ENCODE data around the gene C6orf15.

The C6orf15 gene

GRCh38 chr6:31107052-31107451 is 5.3 kb downstream of the C6orf15 start:
- H3K4me3 ChIP-seq (ENCODE audit: low read length): no peak overlapping the region
- TF ChIP-seq ZNF274 (IDR thresholded peaks at IDR 0.05; ENCODE audit: low read depth, low read length): no peak

DNA sequence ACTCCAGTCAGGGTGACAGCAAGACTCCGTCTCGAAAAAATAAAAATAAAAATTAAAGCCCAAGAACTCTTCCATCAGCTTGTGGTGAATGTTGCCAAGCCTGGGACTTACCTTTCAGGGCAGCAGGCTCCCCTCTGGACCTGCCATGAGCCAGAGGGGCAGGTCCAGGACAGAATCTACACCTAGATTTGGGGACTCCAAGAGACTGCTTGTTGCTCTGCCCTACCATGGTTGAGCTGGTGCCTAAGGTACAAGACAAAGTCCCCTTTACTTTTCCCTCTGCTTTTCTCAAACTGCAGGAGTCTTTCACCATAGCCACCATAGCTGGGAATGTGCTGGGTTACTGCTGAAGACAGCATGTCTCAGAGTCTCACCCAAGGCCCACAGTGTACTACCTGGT is 9.2 kb downstream of the C6orf15 start:
- no peak overlapping the region for H3K4me3 ChIP-seq (ENCODE audit: low read length)
- no peak for TF ChIP-seq ZNF274 (IDR thresholded peaks at IDR 0.05; ENCODE audit: low read depth, low read length)

DNA sequence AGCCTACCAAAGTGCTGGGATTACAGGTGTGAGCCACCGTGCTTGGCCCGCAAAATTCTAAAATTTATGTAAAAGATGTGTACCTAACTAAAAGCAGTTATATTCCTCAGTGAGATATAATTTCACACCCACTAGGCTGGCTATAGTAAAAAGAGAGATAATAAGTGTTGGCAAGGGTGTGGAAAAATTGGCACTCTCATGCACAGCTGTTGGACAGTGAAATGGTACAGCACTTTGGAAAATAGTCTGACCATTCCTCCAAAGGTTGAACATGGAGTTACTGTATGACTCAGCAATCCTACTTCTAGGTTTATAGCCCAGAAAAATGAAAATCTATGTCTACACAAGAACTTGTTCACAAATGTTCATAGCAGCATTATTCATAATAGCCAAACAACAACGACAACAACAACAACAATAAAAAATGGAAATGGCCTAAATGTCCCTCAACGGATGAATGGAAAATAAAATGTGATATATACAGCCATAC is 13.9 kb downstream of the C6orf15 start:
- TF ChIP-seq ZNF274 (IDR thresholded peaks at IDR 0.05; ENCODE audit: low read depth, low read length): no peak
- H3K4me3 ChIP-seq (ENCODE audit: low read length): no peak overlapping the region

GRCh38 chr6:31096656-31097055 is 15.7 kb downstream of the C6orf15 start:
- no peak overlapping the region for H3K4me3 ChIP-seq (ENCODE audit: low read length)
- no peak for TF ChIP-seq ZNF274 (IDR thresholded peaks at IDR 0.05; ENCODE audit: low read depth, low read length)

DNA sequence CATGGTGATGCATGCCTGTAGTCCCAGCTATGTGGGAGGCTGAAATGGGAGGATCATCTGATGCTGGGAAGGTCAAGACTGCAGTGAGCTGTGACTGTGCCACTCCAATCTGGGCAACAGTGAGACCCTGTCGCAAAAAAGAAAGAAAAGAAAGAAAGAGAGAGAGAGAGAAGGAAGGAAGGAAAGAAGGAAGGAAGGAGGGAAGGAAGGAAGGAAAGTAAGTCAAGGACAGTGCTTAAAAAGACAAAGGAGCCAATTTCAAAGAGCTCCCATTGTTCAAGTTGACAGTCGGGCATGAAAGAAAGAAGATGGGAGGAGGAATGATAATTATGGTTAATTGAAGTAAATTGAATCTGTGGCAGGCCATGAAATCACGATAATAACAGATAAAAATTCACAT is 16.2 kb downstream of the C6orf15 start:
- TF ChIP-seq ZNF274 (IDR thresholded peaks at IDR 0.05; ENCODE audit: low read depth, low read length): no peak

DNA sequence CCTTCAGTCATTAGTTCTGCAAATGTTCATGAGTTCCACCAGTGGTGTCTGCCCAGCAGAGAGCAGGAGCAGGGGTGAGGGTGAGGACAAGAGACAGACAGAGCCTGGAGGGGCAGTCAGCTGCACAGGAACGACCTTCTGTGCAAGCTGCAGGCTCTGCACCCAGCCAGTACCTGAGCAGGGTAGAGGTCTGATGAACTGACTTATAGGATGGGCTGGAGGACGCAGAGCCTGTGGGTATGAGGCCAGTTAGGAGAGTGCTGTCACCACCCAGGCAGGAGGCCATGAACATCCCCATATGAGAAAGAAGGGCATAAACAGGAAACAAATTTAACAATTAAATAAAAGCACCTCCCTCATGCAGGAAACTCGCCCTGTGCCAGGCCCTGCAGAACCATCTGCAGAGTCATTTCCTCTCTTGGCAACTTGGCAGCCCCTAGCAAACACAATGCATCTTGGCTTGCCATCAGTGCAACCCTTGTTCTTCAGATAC is 17.9 kb downstream of the C6orf15 start:
- H3K4me3 ChIP-seq (ENCODE audit: low read length): no peak overlapping the region
- no peak for TF ChIP-seq ZNF274 (IDR thresholded peaks at IDR 0.05; ENCODE audit: low read depth, low read length)

More for the DNA sequence above, 16.2 kb downstream of the C6orf15 start:
- H3K4me3 ChIP-seq (ENCODE audit: low read length): no peak overlapping the region

GRCh38 chr6:31092769-31093505 is 19.4 kb downstream of the C6orf15 start:
- H3K4me3 ChIP-seq (ENCODE audit: low read length): no peak overlapping the region
- no peak for TF ChIP-seq ZNF274 (IDR thresholded peaks at IDR 0.05; ENCODE audit: low read depth, low read length)

DNA sequence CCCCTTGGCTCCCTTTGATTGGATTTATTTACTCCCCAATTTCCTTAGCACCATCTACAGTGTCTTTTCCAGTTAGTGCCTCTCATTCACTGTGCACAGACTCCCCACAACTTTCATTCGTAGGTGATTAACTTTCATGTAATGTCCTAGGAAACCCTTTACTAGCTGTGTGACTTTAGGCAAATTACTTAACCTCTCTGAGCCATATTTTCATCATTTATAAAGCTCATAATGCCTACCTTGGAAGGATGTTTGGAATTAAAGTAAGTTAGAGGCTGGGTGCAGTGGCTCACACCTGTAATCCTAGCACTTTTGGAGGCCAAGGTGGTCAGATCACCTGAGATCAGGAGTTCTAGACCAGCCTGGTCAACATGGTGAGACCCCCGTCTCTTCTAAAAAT is 20.1 kb downstream of the C6orf15 start:
- no peak for TF ChIP-seq ZNF274 (IDR thresholded peaks at IDR 0.05; ENCODE audit: low read depth, low read length)
- H3K4me3 ChIP-seq (ENCODE audit: low read length): no peak overlapping the region

DNA sequence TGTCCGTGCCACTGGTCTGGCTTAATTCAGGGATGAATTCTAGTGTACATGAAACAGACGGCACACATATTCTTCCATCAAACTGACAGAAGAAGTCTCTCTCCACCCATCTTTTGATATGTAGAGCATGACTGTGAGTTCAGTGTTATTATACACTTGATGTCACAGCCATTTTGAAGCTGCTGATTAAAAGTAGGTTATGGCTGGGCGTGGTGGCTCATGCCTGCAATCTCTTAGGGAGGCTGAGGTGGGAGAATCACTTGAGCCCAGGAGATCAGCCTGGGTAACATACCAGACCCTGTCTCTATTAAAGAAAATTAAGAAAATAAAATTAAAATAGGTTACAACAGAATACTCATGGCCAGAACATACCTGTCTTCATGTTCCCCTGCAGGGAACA is 20.7 kb downstream of the C6orf15 start:
- TF ChIP-seq ZNF274 (IDR thresholded peaks at IDR 0.05; ENCODE audit: low read depth, low read length): no peak
- H3K4me3 ChIP-seq (ENCODE audit: low read length): no peak overlapping the region

GRCh38 chr6:31090973-31091364 is 21.4 kb downstream of the C6orf15 start:
- TF ChIP-seq ZNF274 (IDR thresholded peaks at IDR 0.05; ENCODE audit: low read depth, low read length): no peak
- no peak overlapping the region for H3K4me3 ChIP-seq (ENCODE audit: low read length)

- no peak overlapping the region for H3K4me3 ChIP-seq (ENCODE audit: low read length)
- no peak for TF ChIP-seq ZNF274 (IDR thresholded peaks at IDR 0.05; ENCODE audit: low read depth, low read length)
Measured at GRCh38 chr6:31090275-31090972, 22.0 kb downstream of the C6orf15 start.

- TF ChIP-seq ZNF274 (IDR thresholded peaks at IDR 0.05; ENCODE audit: low read depth, low read length): no peak
- H3K4me3 ChIP-seq (ENCODE audit: low read length): no peak overlapping the region
Measured at GRCh38 chr6:31087494-31088089, 24.8 kb downstream of the C6orf15 start.

DNA sequence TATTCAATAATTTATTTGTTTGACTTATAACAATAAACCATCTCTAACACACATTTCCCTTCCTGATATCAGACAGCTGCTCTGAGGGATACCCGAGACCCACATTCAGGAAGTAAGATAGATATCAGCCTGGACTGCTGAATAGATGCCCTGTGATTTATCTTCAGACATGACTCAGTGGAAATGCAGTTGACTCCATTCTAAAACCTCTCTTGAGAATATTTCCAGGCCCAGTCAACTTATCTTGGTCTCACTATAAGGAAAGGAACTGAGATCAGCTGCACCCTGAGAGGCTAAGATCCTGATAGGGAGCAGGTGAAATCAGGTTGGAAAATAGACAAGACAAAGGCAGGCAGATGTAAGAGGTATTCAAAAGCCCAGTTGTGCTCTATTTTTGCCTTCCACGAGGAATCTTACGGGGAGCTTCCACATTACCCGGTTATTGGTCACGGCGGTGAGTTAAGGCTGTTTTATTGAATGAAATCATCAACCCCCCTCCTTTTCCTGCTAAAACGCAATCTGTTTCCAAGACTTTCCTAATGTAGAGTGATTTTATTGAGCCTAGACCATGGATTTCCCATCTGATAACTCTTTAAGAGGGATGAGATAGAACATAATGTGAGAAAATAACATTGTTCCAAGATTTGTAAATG is 25.5 kb downstream of the C6orf15 start:
- no peak overlapping the region for H3K4me3 ChIP-seq (ENCODE audit: low read length)
- no peak for TF ChIP-seq ZNF274 (IDR thresholded peaks at IDR 0.05; ENCODE audit: low read depth, low read length)

- H3K4me3 ChIP-seq (ENCODE audit: low read length): no peak overlapping the region
- TF ChIP-seq ZNF274 (IDR thresholded peaks at IDR 0.05; ENCODE audit: low read depth, low read length): no peak
Measured at GRCh38 chr6:31083742-31084354, 28.5 kb downstream of the C6orf15 start.
